Upper lobe of left lung (tissue), 4 donors: ENCODE results near the gene RSPH10B.
"Not testable (repeated sequence)": the region's sequence is repeated elsewhere in the genome, so short reads cannot be mapped to it uniquely, and the experiment has no call there.

Source experiments
- EP300 ChIP-seq, 4 donors: sonication (generic); formaldehyde crosslinking; IDR thresholded peaks; one replicate each; pipeline ENCODE4 v1.5.1; 2017; ENCODE audit warnings: antibody characterized with exemption in 4 of 4, control low read depth in 2 of 4
- POLR2A ChIP-seq, 4 donors: fragments of 450-650 bp; IDR thresholded peaks; one replicate each; pipeline ENCODE4 v1.5.1; 2016 to 2017; ENCODE audit warnings: antibody characterized with exemption in 4 of 4, mild to moderate bottlenecking in 2 of 4
- POLR2AphosphoS5 ChIP-seq, 2 donors: sonication (generic); formaldehyde crosslinking; IDR thresholded peaks; one replicate each; pipeline ENCODE4 v1.5.1; 2017; ENCODE audit warnings: antibody characterized with exemption in 2 of 2
- TF ChIP-seq, protein P1 (sequence below), 6 experiments: fragments of 450-650 bp in 4 of 6; fragments of 200-600 bp in 2 of 6; sonication (generic) in 2 of 6; IDR thresholded peaks; one replicate each; pipeline ENCODE4 v1.5.1; 2016 to 2019; ENCODE audit warnings: antibody characterized with exemption in 6 of 6

DNA sequence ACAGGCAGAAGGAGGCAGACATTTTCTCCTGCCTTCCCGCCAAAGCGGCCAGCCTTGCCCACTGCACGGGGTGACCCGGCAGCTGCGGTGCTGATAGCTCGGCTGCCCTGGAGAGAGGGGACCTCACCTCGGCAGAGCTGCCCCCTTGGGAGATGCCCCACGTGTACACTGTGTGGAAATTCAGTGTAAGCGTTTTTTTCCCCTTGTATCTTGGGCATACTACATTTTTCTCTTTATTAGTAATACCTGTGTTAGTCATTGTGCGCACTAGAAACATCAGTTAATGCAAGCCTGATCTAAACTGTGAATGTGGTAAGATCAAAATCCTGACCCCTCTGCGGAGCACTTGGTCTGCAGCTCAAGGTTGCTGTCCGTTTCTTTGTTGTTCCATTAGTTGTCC is 45.9 kb downstream of the RSPH10B start:
- not testable (repeated sequence) for TF ChIP-seq EP300, POLR2A, POLR2AphosphoS5 (IDR thresholded peaks at IDR 0.05)
- TF ChIP-seq, protein P1, sequence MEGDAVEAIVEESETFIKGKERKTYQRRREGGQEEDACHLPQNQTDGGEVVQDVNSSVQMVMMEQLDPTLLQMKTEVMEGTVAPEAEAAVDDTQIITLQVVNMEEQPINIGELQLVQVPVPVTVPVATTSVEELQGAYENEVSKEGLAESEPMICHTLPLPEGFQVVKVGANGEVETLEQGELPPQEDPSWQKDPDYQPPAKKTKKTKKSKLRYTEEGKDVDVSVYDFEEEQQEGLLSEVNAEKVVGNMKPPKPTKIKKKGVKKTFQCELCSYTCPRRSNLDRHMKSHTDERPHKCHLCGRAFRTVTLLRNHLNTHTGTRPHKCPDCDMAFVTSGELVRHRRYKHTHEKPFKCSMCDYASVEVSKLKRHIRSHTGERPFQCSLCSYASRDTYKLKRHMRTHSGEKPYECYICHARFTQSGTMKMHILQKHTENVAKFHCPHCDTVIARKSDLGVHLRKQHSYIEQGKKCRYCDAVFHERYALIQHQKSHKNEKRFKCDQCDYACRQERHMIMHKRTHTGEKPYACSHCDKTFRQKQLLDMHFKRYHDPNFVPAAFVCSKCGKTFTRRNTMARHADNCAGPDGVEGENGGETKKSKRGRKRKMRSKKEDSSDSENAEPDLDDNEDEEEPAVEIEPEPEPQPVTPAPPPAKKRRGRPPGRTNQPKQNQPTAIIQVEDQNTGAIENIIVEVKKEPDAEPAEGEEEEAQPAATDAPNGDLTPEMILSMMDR (IDR thresholded peaks at IDR 0.05) = not testable (repeated sequence)
